A673 (cell line): ENCODE measurements around the gene PER3. TPM values are rescaled to one million over a fixed set of nuclear protein-coding genes. Genes with fewer than 3 reads are reported as not detected.
A peak's percentile ranks its signal among the peaks of the same experiment; 100 is the strongest.

Source experiments
- BruUV-seq: library from RNA; stranded (reverse); fragments of 400-500 nt; replicated peaks from 2 replicates; lab custom pipeline; 2021; lab: Mats Ljungman, UMichigan
- CTCF ChIA-PET: fragments of 300-600 bp; sonication (Branson Sonifier 250); formaldehyde crosslinking; loops from one replicate; lab custom pipeline; 2022; ENCODE audit warnings: antibody characterized with exemption; lab: Charles Lee
- POLR2A ChIA-PET: fragments of 300-600 bp; sonication (Branson Sonifier 250); formaldehyde crosslinking; loops from one replicate; lab custom pipeline; 2022; ENCODE audit warnings: antibody characterized with exemption; ENCODE audit not compliant: low non-redundant PET; lab: Charles Lee
- DNase-seq: peaks from one replicate; pipeline ENCODE4 v3.0.0-alpha.2; 2015; ENCODE audit warnings: low spot score
- H3K27ac ChIP-seq: fragments of 200-600 bp; sonication (generic); 2 replicates; pipeline ENCODE4 v1.5.1; 2016; ENCODE audit warnings: mixed run types, low read depth, mild to moderate bottlenecking, mixed read lengths, antibody characterized with exemption, low read length; ENCODE audit not compliant: poor library complexity, severe bottlenecking
- H3K27me3 ChIP-seq: fragments of 200-600 bp; sonication (generic); replicated peaks from 2 replicates; pipeline ENCODE4 v1.6.1; 2017; ENCODE audit warnings: mixed run types, low read depth, mild to moderate bottlenecking, mixed read lengths, antibody characterized with exemption, low read length; ENCODE audit not compliant: insufficient read depth, poor library complexity
- H3K36me3 ChIP-seq: fragments of 200-600 bp; sonication (generic); 2 replicates; pipeline ENCODE4 v1.6.1; 2016; ENCODE audit warnings: mixed run types, mild to moderate bottlenecking, mixed read lengths, antibody characterized with exemption, low read length; ENCODE audit not compliant: insufficient read depth, poor library complexity, severe bottlenecking
- H3K4me1 ChIP-seq: fragments of 200-600 bp; sonication (generic); 2 replicates; pipeline ENCODE4 v1.6.1; 2017; ENCODE audit warnings: mixed run types, mild to moderate bottlenecking, mixed read lengths, antibody characterized with exemption, low read length; ENCODE audit not compliant: insufficient read depth, poor library complexity, severe bottlenecking
- H3K4me3 ChIP-seq: fragments of 200-600 bp; sonication (generic); 2 replicates; pipeline ENCODE4 v1.5.1; 2016; ENCODE audit warnings: low read depth, mixed run types, mild to moderate bottlenecking, mixed read lengths, low read length; ENCODE audit not compliant: poor library complexity, severe bottlenecking
- H3K9me3 ChIP-seq: fragments of 200-600 bp; sonication (generic); 2 replicates; pipeline ENCODE4 v1.6.1; 2016; ENCODE audit warnings: mixed run types, low read depth, mild to moderate bottlenecking, mixed read lengths, antibody characterized with exemption, low read length; ENCODE audit not compliant: poor library complexity, severe bottlenecking
- EZH2 ChIP-seq: fragments of 200-600 bp; sonication (generic); IDR thresholded peaks from 2 replicates; pipeline ENCODE4 v1.6.1; 2017; ENCODE audit warnings: borderline replicate concordance, low read depth, mild to moderate bottlenecking, mixed read lengths, antibody characterized with exemption, low read length; ENCODE audit not compliant: poor library complexity, severe bottlenecking
- intact Hi-C: fragments of 100-400 bp; cut with micrococcal nuclease; formaldehyde crosslinking; loops from one replicate; pipeline ENCODE4 v1.10.0; 2022; ENCODE audit not compliant: unreplicated experiment
- total RNA-seq: library from RNA; stranded (reverse); gene quantifications from 2 replicates; pipeline ENCODE4 v1.2.3, GENCODE V29; 2021
- TF ChIP-seq, protein P1 (sequence below): fragments of 300-800, 200-600 bp; sonication (generic); conservative IDR thresholded peaks from 2 replicates; pipeline ENCODE4 v1.5.1; 2017; ENCODE audit warnings: low read depth, mild to moderate bottlenecking, antibody characterized with exemption, low read length, moderate library complexity, mixed read lengths

PER3 gene
- total RNA-seq, 1 experiment from 2014 or later: 4.1 TPM

- H3K27ac ChIP-seq: no peak overlapping the region
- BruUV-seq: no TSS peak
- peaks cover 16% of the 10 kb centered on the region for H3K4me1 ChIP-seq
- H3K4me3 ChIP-seq: no peak overlapping the region
- POLR2A ChIA-PET: interaction anchor here (0.6 kb wide), 1 partner anchor 65 kb away, joined by 4 read pairs; no protein-coding TSS in a partner anchor
- H3K9me3 ChIP-seq: no peaks in the 10 kb centered on the region
- DNase-seq: no peak
- H3K27me3 ChIP-seq: no peaks in the 10 kb centered on the region
- TF ChIP-seq, protein P1, sequence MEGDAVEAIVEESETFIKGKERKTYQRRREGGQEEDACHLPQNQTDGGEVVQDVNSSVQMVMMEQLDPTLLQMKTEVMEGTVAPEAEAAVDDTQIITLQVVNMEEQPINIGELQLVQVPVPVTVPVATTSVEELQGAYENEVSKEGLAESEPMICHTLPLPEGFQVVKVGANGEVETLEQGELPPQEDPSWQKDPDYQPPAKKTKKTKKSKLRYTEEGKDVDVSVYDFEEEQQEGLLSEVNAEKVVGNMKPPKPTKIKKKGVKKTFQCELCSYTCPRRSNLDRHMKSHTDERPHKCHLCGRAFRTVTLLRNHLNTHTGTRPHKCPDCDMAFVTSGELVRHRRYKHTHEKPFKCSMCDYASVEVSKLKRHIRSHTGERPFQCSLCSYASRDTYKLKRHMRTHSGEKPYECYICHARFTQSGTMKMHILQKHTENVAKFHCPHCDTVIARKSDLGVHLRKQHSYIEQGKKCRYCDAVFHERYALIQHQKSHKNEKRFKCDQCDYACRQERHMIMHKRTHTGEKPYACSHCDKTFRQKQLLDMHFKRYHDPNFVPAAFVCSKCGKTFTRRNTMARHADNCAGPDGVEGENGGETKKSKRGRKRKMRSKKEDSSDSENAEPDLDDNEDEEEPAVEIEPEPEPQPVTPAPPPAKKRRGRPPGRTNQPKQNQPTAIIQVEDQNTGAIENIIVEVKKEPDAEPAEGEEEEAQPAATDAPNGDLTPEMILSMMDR: no peak
- TF ChIP-seq EZH2: no peak
- CTCF ChIA-PET: no interaction called here
- no peaks in the 10 kb centered on the region for H3K36me3 ChIP-seq
- intact Hi-C loops: no loop called here
Observed at GRCh38 chr1:7847599-7847998, 63.5 kb downstream of the PER3 start.

DNA sequence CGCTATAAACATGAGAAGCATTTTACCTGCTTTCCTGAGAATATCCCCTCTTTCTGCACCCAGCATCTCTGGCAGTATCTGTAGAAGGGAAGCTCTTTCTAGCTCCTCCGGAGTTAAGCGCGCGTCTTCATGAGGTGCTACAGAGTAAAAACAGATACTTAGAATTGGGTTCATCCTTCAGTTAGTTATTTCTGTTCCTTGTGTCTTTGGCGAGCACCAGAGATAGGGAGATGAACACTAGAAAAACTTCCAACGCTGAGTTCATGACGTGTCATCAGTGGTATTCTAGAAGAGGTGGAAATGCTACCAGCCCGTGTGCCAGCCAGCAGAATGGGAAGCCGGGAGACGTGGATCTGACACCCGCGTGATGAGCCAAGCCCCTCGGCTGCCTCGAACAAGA is 66.7 kb downstream of the PER3 start:
- Histone ChIP-seq H3K36me3 (no peaks in the 10 kb centered on the region), H3K27ac (no peak overlapping the region), H3K4me1 (peaks cover 35% of the 10 kb centered on the region), H3K9me3 (no peaks in the 10 kb centered on the region), H3K27me3 (no peaks in the 10 kb centered on the region), H3K4me3 (no peak overlapping the region)
- intact Hi-C loops: no loop called here
- ChIA-PET POLR2A (no interaction called here), CTCF (no interaction called here)
- BruUV-seq: no TSS peak
- TF ChIP-seq, protein P1: no peak
- TF ChIP-seq EZH2: no peak
- no peak for DNase-seq

- Histone ChIP-seq H3K27ac (peak within 1 kb of the TSS; percentile 77), H3K36me3 (no peaks in the 10 kb centered on the region), H3K4me1 (peaks cover 51% of the 10 kb centered on the region), H3K9me3 (no peaks in the 10 kb centered on the region), H3K27me3 (no peaks in the 10 kb centered on the region), H3K4me3 (peak within 1 kb of the TSS; percentile 18)
- TF ChIP-seq, protein P1: no peak
- TF ChIP-seq EZH2: no peak
- CTCF ChIA-PET: interaction anchor here (0.7 kb wide), 1 partner anchor 100 kb away, joined by 3 read pairs; no protein-coding TSS in a partner anchor
- intact Hi-C loops: no loop called here
- peak; percentile 89 for DNase-seq
- POLR2A ChIA-PET: no interaction called here
- no TSS peak for BruUV-seq
Observed at GRCh38 chr1:7852804-7853683, 69.0 kb downstream of the PER3 start, which contains the start of gene UTS2. TSS of gene UTS2 (minus strand) at chr1:7853065. CDS start at chr1:7853003, 62 bp downstream.
